Trophoblast cell (in vitro differentiated cells and primary cell): Measurements from ENCODE around the gene ADD2.

Experiments
- DNase-seq, 2 donors: peaks; one replicate each; pipeline ENCODE4 v3.0.0-alpha.2; 2016
- H2AFZ ChIP-seq: 2 replicates; pipeline ENCODE4 v1.6.1; 2013; ENCODE audit warnings: low read length, moderate library complexity, mild to moderate bottlenecking; ENCODE audit not compliant: insufficient read depth, poor library complexity
- H2AK5ac ChIP-seq: 2 replicates; pipeline ENCODE4 v1.6.1; 2013; ENCODE audit warnings: mild to moderate bottlenecking, low read length
- H2BK120ac ChIP-seq: 2 replicates; pipeline ENCODE4 v1.6.1; 2013; ENCODE audit warnings: low read length, mild to moderate bottlenecking, moderate library complexity; ENCODE audit not compliant: insufficient read depth, poor library complexity
- H2BK12ac ChIP-seq: 2 replicates; pipeline ENCODE4 v1.6.1; 2013; ENCODE audit warnings: mild to moderate bottlenecking, low read length, moderate library complexity
- H2BK5ac ChIP-seq: 2 replicates; pipeline ENCODE4 v1.6.1; 2013; ENCODE audit warnings: low read length, low read depth, moderate library complexity, mild to moderate bottlenecking; ENCODE audit not compliant: poor library complexity
- H3K14ac ChIP-seq: 2 replicates; pipeline ENCODE4 v1.6.1; 2013; ENCODE audit warnings: mild to moderate bottlenecking, low read length
- H3K18ac ChIP-seq: 2 replicates; pipeline ENCODE4 v1.6.1; 2013; ENCODE audit warnings: mild to moderate bottlenecking, low read length
- H3K23ac ChIP-seq: 2 replicates; pipeline ENCODE4 v1.6.1; 2013; ENCODE audit warnings: low read length
- H3K27ac ChIP-seq: 2 replicates; pipeline ENCODE4 v1.5.1; 2013; ENCODE audit warnings: low read depth, mild to moderate bottlenecking, inconsistent platforms, low read length, moderate library complexity
- H3K27me3 ChIP-seq: 2 replicates; pipeline ENCODE4 v1.6.1; 2013; ENCODE audit warnings: inconsistent platforms, mild to moderate bottlenecking, low read length, moderate library complexity; ENCODE audit not compliant: insufficient read depth
- H3K36me3 ChIP-seq, 2 experiments: 1 replicate in 1 of 2; 2 replicates in 1 of 2; pipeline ENCODE4 v1.6.1; 2013; ENCODE audit warnings: low read length in 2 of 2, mild to moderate bottlenecking in 2 of 2, moderate library complexity in 1 of 2; ENCODE audit not compliant: insufficient read depth in 2 of 2, control insufficient read depth in 1 of 2
- H3K4ac ChIP-seq: 2 replicates; pipeline ENCODE4 v1.6.1; 2013; ENCODE audit warnings: low read depth, mild to moderate bottlenecking, low read length, moderate library complexity
- H3K4me1 ChIP-seq, 2 experiments: 1 replicate in 1 of 2; 2 replicates in 1 of 2; pipeline ENCODE4 v1.6.1; 2013; ENCODE audit warnings: low read length in 2 of 2, mild to moderate bottlenecking in 2 of 2, moderate library complexity in 1 of 2; ENCODE audit not compliant: insufficient read depth in 2 of 2, control insufficient read depth in 1 of 2
- H3K4me2 ChIP-seq: 2 replicates; pipeline ENCODE4 v1.6.1; 2013; ENCODE audit warnings: inconsistent platforms, mild to moderate bottlenecking, low read length, moderate library complexity
- H3K4me3 ChIP-seq: 2 replicates; pipeline ENCODE4 v1.5.1; 2013; ENCODE audit warnings: mild to moderate bottlenecking, low read depth, low read length, inconsistent platforms
- H3K79me1 ChIP-seq: one replicate; pipeline ENCODE4 v1.6.1; 2013; ENCODE audit warnings: low read length
- H3K79me2 ChIP-seq: 2 replicates; pipeline ENCODE4 v1.6.1; 2013; ENCODE audit warnings: low read length, mild to moderate bottlenecking; ENCODE audit not compliant: control insufficient read depth, insufficient read depth, poor library complexity
- H3K9ac ChIP-seq: 2 replicates; pipeline ENCODE4 v1.6.1; 2013; ENCODE audit warnings: mild to moderate bottlenecking, low read length
- H3K9me3 ChIP-seq: 2 replicates; pipeline ENCODE4 v1.6.1; 2013; ENCODE audit warnings: low read depth, mild to moderate bottlenecking, control low read depth, inconsistent platforms, low read length; ENCODE audit not compliant: insufficient read depth
- H4K12ac ChIP-seq: 2 replicates; pipeline ENCODE4 v1.6.1; 2013; ENCODE audit warnings: low read depth, mild to moderate bottlenecking, low read length, moderate library complexity
- H4K8ac ChIP-seq: 2 replicates; pipeline ENCODE4 v1.6.1; 2013; ENCODE audit warnings: low read depth, mild to moderate bottlenecking, low read length, moderate library complexity
- H4K91ac ChIP-seq: one replicate; pipeline ENCODE4 v1.6.1; 2013; ENCODE audit warnings: low read depth, mild to moderate bottlenecking, low read length, moderate library complexity
- WGBS: extraction: QIAGEN DNeasy Blood & Tissue Kit; methylation state at CpG from one replicate; pipeline ENCODE4 v1.1.7; 2013; ENCODE audit warnings: missing lambda C conversion rate; ENCODE audit not compliant: insufficient read length, insufficient coverage; ENCODE audit errors: extremely low coverage; 5-methylcytosine and 5-hydroxymethylcytosine counted together

Gene ADD2

DNA sequence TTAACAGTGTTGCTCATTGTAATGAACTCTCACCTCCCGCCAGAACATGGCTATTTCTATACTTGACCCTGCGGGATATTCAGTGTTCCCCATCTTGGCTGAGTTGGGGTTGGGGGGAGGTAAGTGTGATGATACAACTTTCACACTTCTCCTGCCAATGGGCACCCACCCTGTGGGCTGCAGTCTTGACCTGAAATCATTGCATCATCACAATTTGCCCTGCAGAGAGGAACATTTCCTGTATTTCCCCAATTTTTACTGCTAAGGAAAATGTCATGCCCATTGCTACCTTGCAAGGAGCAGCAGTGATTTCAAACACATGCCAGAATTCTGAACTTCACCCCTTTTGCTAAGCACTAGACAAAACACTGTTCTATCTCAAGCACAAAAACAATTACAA, 92.1 kb downstream of the ADD2 start:
- H3K9ac ChIP-seq, result no peak overlapping the region
- H3K79me1 ChIP-seq, result no peaks in the 10 kb centered on the region
- H2AK5ac ChIP-seq, result no peak overlapping the region
- H3K18ac ChIP-seq, result no peak overlapping the region
- H3K36me3 ChIP-seq, result no peaks in the 10 kb centered on the region
- H3K14ac ChIP-seq, result no peak overlapping the region
- H3K79me2 ChIP-seq, result no peaks in the 10 kb centered on the region
- H2BK120ac ChIP-seq, result no peak overlapping the region
- no peak overlapping the region for H2BK5ac ChIP-seq
- no peaks in the 10 kb centered on the region for H3K9me3 ChIP-seq
- WGBS, result no CpG with 5 or more reads among the region's 2 CpGs
- no peak overlapping the region for H2BK12ac ChIP-seq
- H2AFZ ChIP-seq, result no peak overlapping the region
- peaks cover 0 to 3% of the 10 kb centered on the region in 2 experiments for H3K4me1 ChIP-seq
- no peak overlapping the region for H3K4me2 ChIP-seq
- H3K27ac ChIP-seq, result no peak overlapping the region
- no peak overlapping the region for H4K12ac ChIP-seq
- no peak overlapping the region for H3K4ac ChIP-seq
- no peak overlapping the region for H3K23ac ChIP-seq
- H4K8ac ChIP-seq, result no peak overlapping the region
- no peaks in the 10 kb centered on the region for H3K27me3 ChIP-seq
- DNase-seq, result no peak
- H4K91ac ChIP-seq, result no peak overlapping the region
- H3K4me3 ChIP-seq, result no peak overlapping the region

DNA sequence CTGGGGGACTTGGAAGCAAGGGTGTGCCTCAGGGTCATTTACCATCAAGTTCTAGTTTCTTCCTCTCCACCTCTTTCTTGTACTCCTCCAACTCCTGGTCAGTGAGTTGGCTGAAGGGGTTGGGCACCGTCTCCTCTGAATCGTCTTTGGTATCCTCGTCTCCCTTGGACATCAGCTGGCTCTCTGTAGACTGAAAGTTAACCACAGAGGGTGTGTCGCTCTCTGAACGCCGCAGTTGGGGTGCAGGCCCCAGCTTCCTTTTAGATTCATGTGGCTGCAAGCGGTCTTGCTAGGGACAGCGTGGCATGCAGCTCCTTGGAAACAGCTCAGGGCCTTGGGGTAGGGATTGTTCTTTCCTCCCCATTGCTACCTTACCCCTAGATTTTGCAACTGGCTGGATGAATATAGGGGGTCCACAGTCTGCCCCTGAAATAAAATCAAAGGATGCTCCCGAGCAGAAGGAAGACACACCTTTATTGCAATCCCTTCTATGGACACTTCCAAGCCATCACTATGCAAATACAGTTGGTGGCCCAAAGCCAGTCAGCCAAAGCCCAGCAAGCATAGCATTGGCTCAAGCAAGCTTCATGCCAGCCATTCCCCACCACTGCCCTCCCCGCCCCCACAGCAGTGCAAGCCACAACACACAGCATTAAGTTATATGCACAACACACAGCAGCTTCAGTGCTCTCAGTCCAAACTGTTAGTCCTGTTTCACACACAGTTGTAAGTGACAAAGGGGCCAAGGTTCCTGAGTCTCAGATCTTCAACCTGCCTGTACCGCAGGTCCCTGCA, 93.2 kb downstream of the ADD2 start:
- H2AFZ ChIP-seq, result no peak overlapping the region
- H3K79me1 ChIP-seq, result no peaks in the 10 kb centered on the region
- H3K4me2 ChIP-seq, result no peak overlapping the region
- no peak overlapping the region for H4K12ac ChIP-seq
- no peak overlapping the region for H3K4me3 ChIP-seq
- DNase-seq, result no peak
- H2BK5ac ChIP-seq, result no peak overlapping the region
- no peaks in the 10 kb centered on the region for H3K9me3 ChIP-seq
- H3K27ac ChIP-seq, result no peak overlapping the region
- H3K4me1 ChIP-seq, result peaks cover 0 to 3% of the 10 kb centered on the region in 2 experiments
- no peak overlapping the region for H2BK12ac ChIP-seq
- H3K14ac ChIP-seq, result no peak overlapping the region
- no peak overlapping the region for H3K23ac ChIP-seq
- H2AK5ac ChIP-seq, result no peak overlapping the region
- H3K27me3 ChIP-seq, result no peaks in the 10 kb centered on the region
- no peak overlapping the region for H4K91ac ChIP-seq
- H4K8ac ChIP-seq, result no peak overlapping the region
- no peak overlapping the region for H3K9ac ChIP-seq
- no CpG with 5 or more reads among the region's 11 CpGs for WGBS
- H3K79me2 ChIP-seq, result no peaks in the 10 kb centered on the region
- no peak overlapping the region for H3K4ac ChIP-seq
- no peaks in the 10 kb centered on the region for H3K36me3 ChIP-seq
- H2BK120ac ChIP-seq, result no peak overlapping the region
- no peak overlapping the region for H3K18ac ChIP-seq

DNA sequence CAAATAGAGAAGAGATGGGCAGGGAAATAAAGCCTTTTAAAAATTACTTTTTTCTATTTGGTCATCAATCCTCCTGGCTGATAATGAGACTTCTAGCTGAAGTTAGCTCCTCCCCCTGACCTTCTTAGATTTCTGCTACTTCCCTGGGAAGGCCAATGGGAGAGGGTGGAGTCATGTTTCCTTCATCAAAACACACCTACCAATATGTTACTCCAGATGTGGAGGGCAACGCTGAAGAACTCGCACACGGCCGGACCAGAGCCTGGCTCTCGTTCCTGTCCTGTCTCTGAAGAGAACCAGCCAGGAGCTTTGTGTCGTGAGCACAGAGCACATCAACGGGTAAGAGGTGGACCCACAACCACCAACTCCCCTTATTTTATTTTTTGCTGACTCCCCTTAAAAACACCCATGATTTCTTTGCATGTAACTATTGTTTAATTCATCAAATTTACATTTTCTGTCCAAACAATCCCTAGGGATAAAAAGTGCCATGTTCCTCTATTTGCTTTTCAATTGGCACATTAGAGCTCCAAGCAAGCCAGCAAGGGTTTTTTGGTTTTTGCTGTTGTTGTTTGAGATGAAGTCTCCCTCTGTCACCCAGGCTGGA, 94.9 kb downstream of the ADD2 start:
- no peak for DNase-seq
- Histone ChIP-seq H3K27me3 (no peaks in the 10 kb centered on the region), H3K4me1 (peaks cover 0 to 3% of the 10 kb centered on the region in 2 experiments), H3K9me3 (no peaks in the 10 kb centered on the region), H3K9ac (no peak overlapping the region), H3K79me2 (no peaks in the 10 kb centered on the region), H3K18ac (no peak overlapping the region), H3K27ac (no peak overlapping the region), H3K36me3 (no peaks in the 10 kb centered on the region), H3K14ac (no peak overlapping the region), H2AFZ (no peak overlapping the region), H3K4me2 (no peak overlapping the region), H2BK5ac (no peak overlapping the region), H3K4me3 (no peak overlapping the region), H2BK12ac (no peak overlapping the region), H2AK5ac (no peak overlapping the region), H3K23ac (no peak overlapping the region), H3K79me1 (no peaks in the 10 kb centered on the region), H4K8ac (no peak overlapping the region), H2BK120ac (no peak overlapping the region), H4K91ac (no peak overlapping the region), H4K12ac (no peak overlapping the region), H3K4ac (no peak overlapping the region)
- WGBS, result no CpG with 5 or more reads among the region's 7 CpGs

DNA sequence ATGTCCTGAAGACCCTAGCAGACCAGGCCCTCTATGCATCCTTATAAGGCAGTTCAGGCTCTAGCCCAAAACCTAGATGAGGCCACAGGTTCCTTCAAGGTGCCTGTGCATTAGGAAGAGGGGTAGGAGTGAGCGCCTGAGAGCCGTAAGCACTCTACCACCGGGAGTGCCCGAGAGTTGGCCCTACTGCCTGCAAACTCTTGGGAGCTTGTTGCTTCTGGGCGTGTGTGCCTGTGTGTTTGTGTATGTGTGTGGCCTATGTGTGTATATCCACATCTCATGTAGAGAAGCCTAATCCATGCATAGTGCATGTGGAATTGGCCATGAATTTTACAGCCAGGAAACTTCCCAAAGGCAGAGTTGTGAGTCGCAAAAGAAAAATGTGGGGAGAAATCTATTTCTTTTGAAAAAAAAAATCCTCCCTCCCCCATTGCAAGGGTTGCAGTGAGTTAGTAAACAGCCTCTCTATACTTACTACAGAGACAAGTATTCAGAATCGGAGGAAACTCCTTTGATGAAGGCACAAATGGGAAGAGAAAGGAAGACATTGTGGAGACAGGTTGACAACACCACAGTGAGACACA, 96.8 kb downstream of the ADD2 start:
- H3K27ac ChIP-seq, result no peak overlapping the region
- no peaks in the 10 kb centered on the region for H3K36me3 ChIP-seq
- H3K23ac ChIP-seq, result no peak overlapping the region
- no peak overlapping the region for H2BK5ac ChIP-seq
- H2BK120ac ChIP-seq, result no peak overlapping the region
- H3K79me2 ChIP-seq, result no peaks in the 10 kb centered on the region
- H4K8ac ChIP-seq, result no peak overlapping the region
- no peak overlapping the region for H3K14ac ChIP-seq
- no CpG with 5 or more reads among the region's 7 CpGs for WGBS
- H2BK12ac ChIP-seq, result no peak overlapping the region
- H3K9me3 ChIP-seq, result no peaks in the 10 kb centered on the region
- no peak overlapping the region for H3K4ac ChIP-seq
- H2AFZ ChIP-seq, result no peak overlapping the region
- no peaks in the 10 kb centered on the region for H3K27me3 ChIP-seq
- no peak overlapping the region for H4K91ac ChIP-seq
- H3K4me2 ChIP-seq, result no peak overlapping the region
- no peak overlapping the region for H2AK5ac ChIP-seq
- H3K4me3 ChIP-seq, result no peak overlapping the region
- H3K9ac ChIP-seq, result no peak overlapping the region
- H4K12ac ChIP-seq, result no peak overlapping the region
- H3K79me1 ChIP-seq, result no peaks in the 10 kb centered on the region
- no peak overlapping the region for H3K18ac ChIP-seq
- H3K4me1 ChIP-seq, result peaks cover 0 to 3% of the 10 kb centered on the region in 2 experiments
- no peak for DNase-seq
